ENCODE data around the gene MAP2K5.

MAP2K5 gene

GRCh38 chr15:67850994-67851571, 308.6 kb downstream of the MAP2K5 start (continued):
- no peak for TF ChIP-seq POU6F1 (CRISPR knock-in tag; IDR thresholded peaks at IDR 0.05; ENCODE audit: borderline replicate concordance, low read depth)

- TF ChIP-seq PATZ1 (CRISPR knock-in tag; IDR thresholded peaks at IDR 0.05; ENCODE audit: borderline replicate concordance), result no peak
- TF ChIP-seq GLIS3 (CRISPR knock-in tag; IDR thresholded peaks at IDR 0.05), result no peak
- TF ChIP-seq POU6F1 (CRISPR knock-in tag; IDR thresholded peaks at IDR 0.05; ENCODE audit: borderline replicate concordance, low read depth), result no peak
- TF ChIP-seq TOX (CRISPR knock-in tag; IDR thresholded peaks at IDR 0.05; ENCODE audit: borderline replicate concordance), result no peak
- no peak for ATAC-seq
Measured at GRCh38 chr15:67852418-67852817, 309.9 kb downstream of the MAP2K5 start.

GRCh38 chr15:67853454-67853853, 311.0 kb downstream of the MAP2K5 start:
- ATAC-seq, result no peak
- TF ChIP-seq ISL1 (CRISPR knock-in tag; IDR thresholded peaks at IDR 0.05), result no peak
- no peak for TF ChIP-seq ZNF8 (CRISPR knock-in tag; IDR thresholded peaks at IDR 0.05)
- TF ChIP-seq ZNF70 (CRISPR knock-in tag; IDR thresholded peaks at IDR 0.05), result no peak

GRCh38 chr15:67854358-67854757, 311.9 kb downstream of the MAP2K5 start:
- ATAC-seq, result no peak; the same call in 2 of the 3 replicates
- TF ChIP-seq ZNF70 (CRISPR knock-in tag; IDR thresholded peaks at IDR 0.05) (no peak), SNAI2 (CRISPR knock-in tag; IDR thresholded peaks at IDR 0.05) (no peak), TOX (CRISPR knock-in tag; IDR thresholded peaks at IDR 0.05; ENCODE audit: borderline replicate concordance) (no peak), GLIS3 (CRISPR knock-in tag; IDR thresholded peaks at IDR 0.05) (no peak), ESRRG (CRISPR knock-in tag; IDR thresholded peaks at IDR 0.05) (no peak), CSDC2 (CRISPR knock-in tag; IDR thresholded peaks at IDR 0.05) (no peak), TCF4 (CRISPR knock-in tag; IDR thresholded peaks at IDR 0.05; ENCODE audit: borderline replicate concordance) (no peak), ZNF8 (CRISPR knock-in tag; IDR thresholded peaks at IDR 0.05) (no peak), BACH2 (CRISPR knock-in tag; IDR thresholded peaks at IDR 0.05; ENCODE audit: borderline replicate concordance) (no peak), ZC3H10 (CRISPR knock-in tag; IDR thresholded peaks at IDR 0.05) (no peak), PPARA (CRISPR knock-in tag; IDR thresholded peaks at IDR 0.05; ENCODE audit: borderline replicate concordance) (no peak), PATZ1 (CRISPR knock-in tag; IDR thresholded peaks at IDR 0.05; ENCODE audit: borderline replicate concordance) (no peak), CREB5 (CRISPR knock-in tag; IDR thresholded peaks at IDR 0.05; ENCODE audit: low read depth) (no peak), ARNTL (CRISPR knock-in tag; IDR thresholded peaks at IDR 0.05; ENCODE audit: borderline replicate concordance, low read depth) (no peak)

- ATAC-seq, result no peak
- TF ChIP-seq ZNF565 (CRISPR knock-in tag; conservative IDR thresholded peaks at IDR 0.05; ENCODE audit: low read depth) (no peak), CSDC2 (CRISPR knock-in tag; IDR thresholded peaks at IDR 0.05) (no peak), POU6F1 (CRISPR knock-in tag; IDR thresholded peaks at IDR 0.05; ENCODE audit: borderline replicate concordance, low read depth) (no peak), OSR1 (CRISPR knock-in tag; IDR thresholded peaks at IDR 0.05) (no peak)
Measured at GRCh38 chr15:67855842-67856241, 313.3 kb downstream of the MAP2K5 start.
